SU-DHL-6 (cell line): ENCODE measurements around the gene C6orf58.

Experiments used
- H2AFZ ChIP-seq: fragments of 200-600 bp; sonication (generic); 2 replicates; pipeline ENCODE4 v1.6.1; 2014; ENCODE audit warnings: low read depth, mild to moderate bottlenecking, moderate library complexity, mixed read lengths, antibody characterized with exemption, low read length; ENCODE audit not compliant: severe bottlenecking
- H3F3A ChIP-seq: fragments of 200-600 bp; shearing (Covaris generic); 2 replicates; pipeline ENCODE4 v1.6.0; 2016; ENCODE audit warnings: antibody characterized with exemption, mild to moderate bottlenecking; ENCODE audit not compliant: insufficient read depth
- H3K27ac ChIP-seq: fragments of 200-600 bp; sonication (generic); 2 replicates; pipeline ENCODE4 v1.5.1; 2016; ENCODE audit warnings: low read depth, mild to moderate bottlenecking, low read length, moderate library complexity, mixed read lengths
- H3K27me3 ChIP-seq: fragments of 200-600 bp; sonication (generic), shearing (Covaris generic); 2 replicates; pipeline ENCODE4 v1.6.0; 2014; ENCODE audit warnings: mild to moderate bottlenecking, low read length
- H3K36me3 ChIP-seq: fragments of 200-600 bp; sonication (generic); 2 replicates; pipeline ENCODE4 v1.6.1; 2014; ENCODE audit warnings: mild to moderate bottlenecking, low read length, mixed read lengths
- H3K4me2 ChIP-seq: fragments of 300-600, 200-600 bp; shearing (Covaris generic), sonication (generic); 2 replicates; pipeline ENCODE4 v1.6.0; 2014; ENCODE audit warnings: low read length, low read depth, mild to moderate bottlenecking; ENCODE audit not compliant: poor library complexity, severe bottlenecking
- H3K4me3 ChIP-seq: fragments of 200-600 bp; sonication (generic); 2 replicates; pipeline ENCODE4 v1.5.1; 2014; ENCODE audit warnings: antibody characterized with exemption, low read length, mild to moderate bottlenecking, mixed read lengths; ENCODE audit not compliant: insufficient read depth, poor library complexity, severe bottlenecking
- H3K79me2 ChIP-seq: fragments of 200-600 bp; sonication (generic); 2 replicates; pipeline ENCODE4 v1.6.1; 2014; ENCODE audit warnings: mild to moderate bottlenecking, low read length, moderate library complexity; ENCODE audit not compliant: insufficient read depth
- H3K9ac ChIP-seq: fragments of 200-600 bp; sonication (generic); 2 replicates; pipeline ENCODE4 v1.7.0; 2014; ENCODE audit warnings: mild to moderate bottlenecking, low read length
- H3K9me2 ChIP-seq: fragments of 200-600 bp; sonication (generic); replicated peaks from 2 replicates; pipeline ENCODE4 v1.6.1; 2014; ENCODE audit warnings: low read length; ENCODE audit not compliant: insufficient read depth
- H3K9me3 ChIP-seq: fragments of 200-600 bp; sonication (generic); 2 replicates; pipeline ENCODE4 v1.6.1; 2014; ENCODE audit warnings: low read length, mixed read lengths; ENCODE audit not compliant: insufficient read depth
- H4K20me1 ChIP-seq: fragments of 200-600 bp; sonication (generic); 2 replicates; pipeline ENCODE4 v1.6.1; 2014; ENCODE audit warnings: low read depth, mild to moderate bottlenecking, antibody characterized with exemption, low read length, moderate library complexity, mixed read lengths
- CTCF ChIP-seq: fragments of 200-600 bp; sonication (generic); IDR thresholded peaks from one replicate; pipeline ENCODE4 v1.5.1; 2017; ENCODE audit warnings: antibody characterized with exemption, mild to moderate bottlenecking, low read length, moderate library complexity; ENCODE audit not compliant: insufficient read depth, poor library complexity, severe bottlenecking
- EZH2phosphoT487 ChIP-seq: fragments of 200-600 bp; sonication (generic), shearing (Covaris generic); conservative IDR thresholded peaks from 2 replicates; pipeline ENCODE4 v1.6.1; 2018; ENCODE audit warnings: mild to moderate bottlenecking, antibody characterized with exemption, low read length, moderate library complexity, mixed read lengths

C6orf58 gene

GRCh38 chr6:127608554-127609270 lies 31.7 kb downstream of the C6orf58 start:
- Histone ChIP-seq H3K27ac (no peak overlapping the region), H3K9ac (no peak overlapping the region), H3K4me3 (no peak overlapping the region), H3K9me2 (no peaks in the 10 kb centered on the region), H3K79me2 (no peaks in the 10 kb centered on the region), H3F3A (no peaks in the 10 kb centered on the region), H3K27me3 (no peaks in the 10 kb centered on the region), H4K20me1 (no peaks in the 10 kb centered on the region), H3K9me3 (no peaks in the 10 kb centered on the region), H2AFZ (no peak overlapping the region), H3K4me2 (no peak overlapping the region), H3K36me3 (no peaks in the 10 kb centered on the region)
- TF ChIP-seq CTCF (no peak), EZH2phosphoT487 (no peak)

DNA sequence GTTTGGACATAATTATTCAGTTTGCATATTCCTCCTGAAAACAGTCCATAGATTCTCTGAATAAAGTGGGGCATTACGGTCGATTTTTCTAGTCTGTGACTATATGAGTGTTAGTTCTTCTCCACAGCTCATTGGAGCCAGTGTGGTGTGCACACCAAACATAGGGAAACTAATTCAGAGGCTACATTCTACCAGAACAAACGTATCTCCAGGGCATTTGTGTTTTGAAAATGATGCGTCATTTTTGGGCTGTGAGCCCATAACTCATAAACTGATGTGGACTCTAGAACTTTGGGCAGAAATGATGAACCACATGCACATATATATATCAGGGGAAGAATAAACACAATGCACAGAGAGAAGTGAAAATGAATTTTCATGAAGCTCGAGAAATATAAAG lies 41.8 kb downstream of the C6orf58 start:
- H3K4me2 ChIP-seq = no peak overlapping the region
- H2AFZ ChIP-seq = no peak overlapping the region
- TF ChIP-seq CTCF = no peak
- no peak for TF ChIP-seq EZH2phosphoT487
- H3K9me2 ChIP-seq = no peaks in the 10 kb centered on the region
- H4K20me1 ChIP-seq = no peaks in the 10 kb centered on the region
- H3K9ac ChIP-seq = no peak overlapping the region
- H3F3A ChIP-seq = no peaks in the 10 kb centered on the region
- H3K27me3 ChIP-seq = no peaks in the 10 kb centered on the region
- no peaks in the 10 kb centered on the region for H3K79me2 ChIP-seq
- no peak overlapping the region for H3K4me3 ChIP-seq
- no peaks in the 10 kb centered on the region for H3K9me3 ChIP-seq
- H3K36me3 ChIP-seq = no peaks in the 10 kb centered on the region
- H3K27ac ChIP-seq = no peak overlapping the region

DNA sequence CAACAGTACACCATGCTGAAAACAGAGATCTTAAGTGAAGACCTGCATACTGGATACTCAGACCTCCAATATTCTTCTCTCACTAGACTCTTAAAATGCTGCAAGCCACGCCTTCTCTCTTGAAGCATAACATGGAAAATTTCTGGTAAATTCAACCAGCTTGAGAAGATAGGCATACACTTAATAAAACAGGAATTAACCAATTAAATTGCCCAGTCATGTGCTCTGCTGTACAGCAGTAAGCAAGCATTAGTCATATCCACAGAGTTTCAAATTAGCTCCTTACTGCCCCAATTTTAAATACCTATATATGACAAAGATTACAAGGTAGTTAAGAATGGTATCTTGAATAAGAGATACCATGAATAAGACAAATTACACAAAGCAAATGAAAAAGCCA lies 53.8 kb downstream of the C6orf58 start:
- Histone ChIP-seq H3K79me2 (no peaks in the 10 kb centered on the region), H3K27ac (no peak overlapping the region), H3K9me3 (no peaks in the 10 kb centered on the region), H2AFZ (no peak overlapping the region), H3K36me3 (no peaks in the 10 kb centered on the region), H3K9me2 (no peaks in the 10 kb centered on the region), H3F3A (no peaks in the 10 kb centered on the region), H3K9ac (no peak overlapping the region), H4K20me1 (no peaks in the 10 kb centered on the region), H3K27me3 (no peaks in the 10 kb centered on the region), H3K4me3 (no peak overlapping the region), H3K4me2 (no peak overlapping the region)
- TF ChIP-seq CTCF = no peak
- TF ChIP-seq EZH2phosphoT487 = no peak
